ENCODE data around the gene CSGALNACT2. TPM values are rescaled to one million over a fixed set of nuclear protein-coding genes. Genes with fewer than 3 reads are reported as not detected.

CSGALNACT2 gene
- total RNA-seq, 1 donor from 2014 or later = 29.6 TPM

- DNase-seq = no peak
Observed at GRCh38 chr10:43204042-43204942, 66.0 kb downstream of the CSGALNACT2 start.

GRCh38 chr10:43204943-43205671 is 66.9 kb downstream of the CSGALNACT2 start:
- no peak for DNase-seq

- no peak for DNase-seq
Observed at GRCh38 chr10:43205681-43206390, 67.6 kb downstream of the CSGALNACT2 start.

- no peak for DNase-seq
Observed at GRCh38 chr10:43206391-43207235, 68.4 kb downstream of the CSGALNACT2 start.

- no peak for DNase-seq
Observed at GRCh38 chr10:43208147-43209073, 70.2 kb downstream of the CSGALNACT2 start.

GRCh38 chr10:43209074-43209455 is 70.8 kb downstream of the CSGALNACT2 start:
- no peak for DNase-seq

GRCh38 chr10:43209651-43210141 is 71.5 kb downstream of the CSGALNACT2 start:
- DNase-seq = no peak

GRCh38 chr10:43210556-43210955 is 72.3 kb downstream of the CSGALNACT2 start:
- DNase-seq = no peak

- DNase-seq = no peak
Observed at GRCh38 chr10:43211030-43211429, 72.8 kb downstream of the CSGALNACT2 start.

- no peak for DNase-seq
Observed at GRCh38 chr10:43211431-43212042, 73.3 kb downstream of the CSGALNACT2 start.

- DNase-seq = no peak
Observed at GRCh38 chr10:43212043-43212721, 73.9 kb downstream of the CSGALNACT2 start.

- no peak for DNase-seq
Observed at GRCh38 chr10:43214071-43214955, 76.1 kb downstream of the CSGALNACT2 start.

GRCh38 chr10:43214956-43215561 is 76.8 kb downstream of the CSGALNACT2 start:
- DNase-seq = no peak

GRCh38 chr10:43215758-43216455 is 77.7 kb downstream of the CSGALNACT2 start:
- DNase-seq = no peak

GRCh38 chr10:43216931-43217562 is 78.8 kb downstream of the CSGALNACT2 start:
- no peak for DNase-seq

- no peak for DNase-seq
Observed at GRCh38 chr10:43217563-43218205, 79.4 kb downstream of the CSGALNACT2 start.
